GM12865 (cell line): ENCODE results near the gene PNPLA2.

ENCODE experiments used
- DNase-seq: peaks from one replicate; pipeline ENCODE4 v3.0.0; 2010; ENCODE audit warnings: low read depth
- H3K4me3 ChIP-seq: 2 replicates; pipeline ENCODE4 v1.5.1; 2011; ENCODE audit warnings: mild to moderate bottlenecking, low read depth, low read length, control low read depth
- TF ChIP-seq, protein P1 (sequence below): IDR thresholded peaks from 2 replicates; pipeline ENCODE4 v1.5.1; 2011; ENCODE audit warnings: low read length, control low read depth, low read depth, inconsistent platforms; ENCODE audit not compliant: insufficient read depth; ENCODE audit errors: missing control alignments

The PNPLA2 gene

DNA sequence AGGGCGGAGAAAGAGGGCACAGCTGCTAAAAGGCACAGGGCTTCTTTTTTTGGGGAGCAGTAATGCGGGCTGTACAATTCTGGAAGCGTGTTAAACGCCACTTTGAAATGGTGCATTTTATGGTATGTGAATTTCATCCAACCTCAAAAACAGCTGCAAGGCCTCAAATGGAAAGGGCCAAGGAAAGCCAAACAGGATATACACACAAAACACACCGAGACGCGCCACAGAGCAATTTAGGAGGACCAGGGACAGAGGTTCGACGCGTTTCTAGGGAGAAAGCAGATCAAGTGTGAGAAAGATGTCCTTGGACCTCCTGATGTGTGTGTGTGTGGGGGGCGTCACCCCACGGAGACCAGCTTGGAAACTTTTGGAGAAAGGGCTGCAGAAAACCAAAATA, 55.0 kb downstream of the PNPLA2 start:
- H3K4me3 ChIP-seq: no peak overlapping the region
- no peak for DNase-seq
- TF ChIP-seq, protein P1, sequence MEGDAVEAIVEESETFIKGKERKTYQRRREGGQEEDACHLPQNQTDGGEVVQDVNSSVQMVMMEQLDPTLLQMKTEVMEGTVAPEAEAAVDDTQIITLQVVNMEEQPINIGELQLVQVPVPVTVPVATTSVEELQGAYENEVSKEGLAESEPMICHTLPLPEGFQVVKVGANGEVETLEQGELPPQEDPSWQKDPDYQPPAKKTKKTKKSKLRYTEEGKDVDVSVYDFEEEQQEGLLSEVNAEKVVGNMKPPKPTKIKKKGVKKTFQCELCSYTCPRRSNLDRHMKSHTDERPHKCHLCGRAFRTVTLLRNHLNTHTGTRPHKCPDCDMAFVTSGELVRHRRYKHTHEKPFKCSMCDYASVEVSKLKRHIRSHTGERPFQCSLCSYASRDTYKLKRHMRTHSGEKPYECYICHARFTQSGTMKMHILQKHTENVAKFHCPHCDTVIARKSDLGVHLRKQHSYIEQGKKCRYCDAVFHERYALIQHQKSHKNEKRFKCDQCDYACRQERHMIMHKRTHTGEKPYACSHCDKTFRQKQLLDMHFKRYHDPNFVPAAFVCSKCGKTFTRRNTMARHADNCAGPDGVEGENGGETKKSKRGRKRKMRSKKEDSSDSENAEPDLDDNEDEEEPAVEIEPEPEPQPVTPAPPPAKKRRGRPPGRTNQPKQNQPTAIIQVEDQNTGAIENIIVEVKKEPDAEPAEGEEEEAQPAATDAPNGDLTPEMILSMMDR: no peak
